Stimulated activated CD8-positive, alpha-beta memory T cell treated with anti-CD3 and anti-CD28 coated beads, Interleukin-4, amount 100 ng/mL, for 4 hours (primary cell): ENCODE data around the gene GATAD2A.
"Not testable (repeated sequence)": the region's sequence is repeated elsewhere in the genome, so short reads cannot be mapped to it uniquely, and the experiment has no call there.

Experiments used
- DNase-seq, 2 donors: peaks; one replicate each; pipeline ENCODE4 v3.0.0-alpha.2; 2020; ENCODE audit warnings: low read depth in 2 of 2, low spot score in 1 of 2

The GATAD2A gene

DNA sequence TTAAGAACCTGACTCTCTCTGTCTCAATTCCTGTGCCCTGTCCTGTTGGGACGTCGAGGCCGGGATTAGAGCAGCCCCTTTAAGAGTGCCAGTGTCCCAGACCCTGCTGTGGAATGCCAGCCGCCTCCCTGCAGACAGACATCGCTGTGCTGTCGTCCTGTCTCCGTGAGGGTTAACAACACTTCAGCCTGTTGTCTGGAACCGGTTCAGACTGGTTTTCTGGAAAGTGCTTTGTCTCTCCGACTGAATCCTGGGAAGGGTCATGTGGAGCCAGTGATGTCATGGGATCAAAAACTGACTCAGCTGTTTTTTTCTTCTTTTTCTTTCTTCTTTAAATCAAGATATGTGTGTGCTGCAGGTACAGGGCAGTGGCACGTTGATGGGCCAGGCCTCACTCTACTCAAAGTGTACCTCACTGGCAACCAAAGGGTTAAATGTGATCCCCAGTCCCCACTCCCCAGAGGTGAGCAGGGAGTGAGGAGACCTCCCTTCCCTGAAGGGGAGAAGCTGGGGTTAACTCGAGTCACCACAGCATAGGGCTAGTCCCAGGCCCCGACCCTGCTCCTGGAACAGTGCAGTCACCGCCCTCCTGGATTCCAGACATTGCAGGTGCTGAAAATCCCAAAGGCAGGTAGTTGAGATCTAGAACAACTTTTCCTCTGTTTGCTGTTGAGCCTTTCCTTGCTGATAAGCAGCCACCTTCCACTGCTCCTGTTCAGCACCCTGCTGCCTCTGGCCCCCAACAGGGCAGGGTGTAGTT, 59.0 kb downstream of the GATAD2A start:
- no peak for DNase-seq

DNA sequence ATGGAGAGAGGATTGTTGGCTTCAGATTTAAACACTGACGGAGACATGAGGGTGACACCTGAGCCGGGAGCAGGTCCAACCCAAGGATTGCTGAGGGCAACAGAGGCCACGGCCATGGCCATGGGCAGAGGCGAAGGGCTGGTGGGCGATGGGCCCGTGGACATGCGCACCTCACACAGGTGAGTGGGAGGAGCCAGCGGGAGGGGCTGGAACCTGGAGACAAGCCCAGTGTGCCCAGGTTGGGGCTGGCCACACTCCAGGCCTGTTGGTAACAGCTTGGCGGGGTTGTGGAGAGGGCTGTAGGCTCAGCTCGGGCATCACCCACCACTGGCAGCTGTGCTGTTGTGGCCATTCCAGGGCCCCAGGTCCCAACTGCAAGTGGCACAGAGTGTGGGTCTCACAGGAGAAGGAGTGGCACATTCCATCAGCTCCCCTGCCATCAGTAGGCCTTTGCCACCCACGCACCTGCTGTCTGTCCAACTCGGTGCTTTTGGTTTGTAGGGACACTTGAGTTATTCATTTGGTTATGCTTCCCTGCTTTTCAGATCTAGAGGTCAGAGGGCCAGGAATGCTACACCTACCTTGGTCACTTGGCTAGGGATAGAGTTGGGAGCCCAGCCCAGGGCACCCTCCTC, 60.1 kb downstream of the GATAD2A start:
- DNase-seq: no peak

- no peak for DNase-seq
Observed at GRCh38 chr19:19466201-19466600, 60.7 kb downstream of the GATAD2A start.

DNA sequence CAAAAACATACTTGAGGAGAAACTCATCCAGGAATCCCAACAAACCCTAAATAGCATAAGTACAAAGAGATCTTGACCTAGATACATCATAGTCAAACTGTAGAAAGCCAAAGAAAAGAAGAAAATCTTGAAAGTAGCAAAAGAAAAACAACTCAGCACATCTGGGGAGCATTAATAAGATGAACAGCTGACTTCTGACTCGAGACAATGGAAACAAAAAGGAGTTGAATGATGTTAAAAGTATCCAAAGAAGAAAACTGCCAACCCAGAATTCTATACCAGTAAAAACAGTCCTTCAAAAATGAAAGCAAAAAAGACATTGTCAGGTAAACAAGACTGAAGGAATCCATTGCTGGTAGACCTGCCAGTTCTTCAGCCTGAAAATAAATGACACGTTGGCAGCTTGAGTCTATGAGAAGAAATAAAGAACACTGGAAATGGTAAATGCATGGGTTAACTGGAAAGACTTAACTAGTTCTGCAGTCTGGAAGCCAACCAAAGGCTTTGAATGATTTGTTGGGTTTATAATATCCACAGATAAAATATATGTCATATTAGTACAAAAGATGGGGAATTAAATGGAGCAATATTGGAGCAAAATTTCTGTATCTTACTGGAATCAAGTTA, 63.1 kb downstream of the GATAD2A start:
- DNase-seq: no peak

GRCh38 chr19:19470579-19470978, 65.1 kb downstream of the GATAD2A start:
- no peak for DNase-seq

GRCh38 chr19:19471682-19472081, 66.2 kb downstream of the GATAD2A start:
- DNase-seq: no peak

GRCh38 chr19:19472106-19472505, 66.6 kb downstream of the GATAD2A start:
- not testable (repeated sequence) for DNase-seq

GRCh38 chr19:19475015-19475765, 69.7 kb downstream of the GATAD2A start:
- DNase-seq: no peak

DNA sequence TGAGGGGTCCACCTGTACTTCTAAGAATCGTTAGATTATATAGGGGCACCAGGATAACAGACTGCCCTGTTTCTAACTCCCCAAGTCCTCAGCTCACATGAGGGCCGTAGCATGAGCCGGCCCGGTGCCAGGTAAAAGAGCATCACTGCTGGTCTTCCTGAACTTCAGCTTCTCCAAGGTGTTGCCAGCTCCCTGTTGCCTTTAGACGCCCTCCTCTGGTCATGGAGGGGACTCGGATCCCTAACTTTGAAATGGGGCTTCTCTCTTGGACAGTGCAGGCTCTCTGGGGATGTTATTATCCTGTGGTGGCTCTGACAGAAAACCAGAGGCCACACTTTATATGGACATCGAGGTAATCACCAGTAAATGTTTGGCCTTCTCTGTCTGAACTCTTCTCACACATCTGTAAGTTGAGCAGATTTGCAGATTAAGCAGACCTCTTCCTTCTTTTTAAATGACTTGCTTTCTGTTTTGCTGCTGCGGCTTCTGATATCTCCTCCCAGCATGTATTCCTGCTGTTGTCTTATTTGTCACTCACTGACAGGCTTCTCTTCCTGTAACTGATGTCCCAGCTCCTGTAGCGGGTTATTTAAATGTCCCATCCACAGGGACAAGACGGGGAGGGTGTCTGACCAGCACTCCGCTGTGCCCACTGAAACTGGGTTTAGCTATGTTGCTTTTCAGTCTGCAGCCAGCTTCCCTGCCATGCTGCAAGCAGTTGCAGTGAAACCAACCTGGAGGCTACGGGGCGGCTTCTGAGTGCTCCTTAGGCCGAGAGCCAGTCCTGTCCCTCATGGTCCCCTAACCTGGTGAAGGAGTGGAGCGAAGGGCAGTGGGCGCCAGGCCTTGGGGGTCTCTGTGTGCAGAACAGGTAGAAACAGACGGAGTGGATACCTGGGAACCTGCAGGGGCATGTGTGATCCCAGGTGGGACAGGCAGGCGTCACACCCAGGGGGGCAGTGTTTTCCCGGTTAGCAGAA, 70.7 kb downstream of the GATAD2A start:
- DNase-seq: no peak

DNA sequence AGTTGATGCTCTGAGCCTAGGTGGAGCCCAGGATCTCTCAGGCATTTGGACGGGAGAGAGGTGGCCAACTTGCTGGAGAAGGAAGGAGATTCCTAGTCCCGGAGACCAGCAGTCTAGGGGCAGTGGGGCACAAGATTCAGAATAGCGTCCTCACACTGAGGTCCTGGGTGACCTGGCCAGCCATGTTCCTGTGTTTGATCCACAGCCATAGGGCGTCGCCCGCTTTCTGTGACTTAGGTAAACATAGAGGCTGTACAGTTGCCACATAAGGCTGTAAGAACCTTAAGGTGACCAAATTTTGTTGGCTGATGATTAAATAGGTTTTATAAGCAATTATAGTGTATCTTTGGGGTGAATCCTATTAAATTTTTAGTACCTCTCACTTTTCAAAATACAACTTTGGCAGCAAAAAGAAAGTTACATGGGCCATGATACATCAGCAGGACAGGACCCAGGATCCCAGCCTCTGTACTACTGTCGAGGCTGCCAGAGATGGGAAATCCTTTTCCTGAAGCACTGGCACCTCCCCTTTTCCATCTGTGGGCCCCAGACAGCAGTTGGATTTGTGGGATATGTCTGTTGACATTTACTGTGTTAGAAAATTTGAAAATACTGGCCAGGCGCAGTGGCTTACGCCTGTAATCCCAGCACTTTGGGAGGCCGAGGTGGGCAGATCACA, 72.4 kb downstream of the GATAD2A start:
- DNase-seq: no peak

- no peak for DNase-seq
Observed at GRCh38 chr19:19480688-19481087, 75.2 kb downstream of the GATAD2A start.

- DNase-seq: no peak
Observed at GRCh38 chr19:19482809-19483596, 77.5 kb downstream of the GATAD2A start.

DNA sequence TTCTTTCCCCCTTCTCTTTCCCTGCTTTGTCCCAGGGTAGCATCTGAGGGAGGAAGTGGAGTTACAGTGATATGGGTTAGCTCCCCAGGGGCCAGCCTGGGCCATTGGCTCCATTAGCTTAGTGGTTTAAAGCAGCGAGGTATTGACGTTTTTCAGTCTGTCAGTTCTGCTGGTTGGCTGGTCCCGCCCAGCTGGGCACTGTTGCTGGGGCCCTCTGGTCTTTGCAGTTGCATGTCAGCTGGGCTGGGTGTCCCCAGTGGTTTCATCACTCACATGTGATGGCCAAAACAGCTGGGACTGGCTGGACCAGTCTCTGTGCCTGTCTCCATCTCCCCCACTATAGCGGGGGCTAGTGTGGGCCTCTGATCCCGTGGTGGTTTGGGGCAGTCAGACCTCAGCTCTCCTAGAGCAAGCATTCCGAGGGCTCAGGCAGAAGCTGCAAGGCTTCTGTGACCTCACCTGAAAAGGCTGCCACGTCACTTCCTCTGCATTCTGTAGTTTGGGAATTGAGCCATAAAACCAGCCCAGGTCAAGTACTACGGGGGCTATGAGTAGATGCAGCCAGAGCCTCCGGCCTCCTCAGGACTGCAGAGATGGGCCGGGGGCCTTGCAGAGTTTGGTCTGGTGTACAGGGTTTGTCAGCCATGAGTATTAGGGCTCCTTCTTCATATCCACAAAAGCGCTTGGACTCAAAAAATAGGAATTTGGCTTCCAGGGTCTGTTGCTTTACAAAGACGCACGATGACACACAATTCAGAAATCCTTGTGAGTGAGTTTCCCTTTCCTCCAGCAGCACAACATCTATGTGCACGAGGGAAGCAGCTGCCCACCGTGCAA, 79.9 kb downstream of the GATAD2A start:
- no peak for DNase-seq

GRCh38 chr19:19485998-19486290, 80.5 kb downstream of the GATAD2A start:
- no peak for DNase-seq

GRCh38 chr19:19486343-19487076, 81.0 kb downstream of the GATAD2A start:
- no peak for DNase-seq

- DNase-seq: no peak
Observed at GRCh38 chr19:19487077-19487949, 81.8 kb downstream of the GATAD2A start.
